ENCODE measurements around the gene APMAP.
"Not testable (repeated sequence)": the region's sequence is repeated elsewhere in the genome, so short reads cannot be mapped to it uniquely, and the experiment has no call there.

Gene APMAP

GRCh38 chr20:25005661-25006060 lies 13.1 kb upstream of the APMAP start:
- DNase-seq: no peak

GRCh38 chr20:25005220-25005619 lies 12.7 kb upstream of the APMAP start:
- DNase-seq: no peak

- no peak for DNase-seq
These were observed 10.5 kb upstream of the APMAP start for GRCh38 chr20:25003002-25003401.

- not testable (repeated sequence) for DNase-seq
These were observed 8.8 kb upstream of the APMAP start for GRCh38 chr20:25001323-25001722.

GRCh38 chr20:25000268-25000801 lies 7.8 kb upstream of the APMAP start:
- DNase-seq: peak; percentile 86

- DNase-seq: no peak
These were observed 7.0 kb upstream of the APMAP start for GRCh38 chr20:24999568-24999967.

- DNase-seq: no peak
These were observed 6.3 kb upstream of the APMAP start for GRCh38 chr20:24998631-24999445.

- no peak for DNase-seq
These were observed 5.6 kb upstream of the APMAP start for GRCh38 chr20:24998121-24998520.

GRCh38 chr20:24996449-24997377 lies 4.2 kb upstream of the APMAP start:
- DNase-seq: no peak

- DNase-seq: no peak
These were observed 3.3 kb upstream of the APMAP start for GRCh38 chr20:24995741-24996448.

- DNase-seq: peak; percentile 81
These were observed 2.2 kb upstream of the APMAP start for GRCh38 chr20:24994470-24995368.

GRCh38 chr20:24994186-24994465 lies 1.6 kb upstream of the APMAP start:
- DNase-seq: no peak

- DNase-seq: peak; percentile 82
These were observed 1.0 kb upstream of the APMAP start for GRCh38 chr20:24993337-24994185.

- DNase-seq: peak; percentile 66
These were observed 559 bp downstream of the APMAP start for GRCh38 chr20:24991897-24992486.

GRCh38 chr20:24990810-24991252 lies 1.7 kb downstream of the APMAP start:
- no peak for DNase-seq

GRCh38 chr20:24989162-24989561 lies 3.4 kb downstream of the APMAP start:
- no peak for DNase-seq

- DNase-seq: no peak
These were observed 4.4 kb downstream of the APMAP start for GRCh38 chr20:24987873-24988835.

- DNase-seq: no peak
These were observed 5.3 kb downstream of the APMAP start for GRCh38 chr20:24987244-24987643.

- DNase-seq: no peak
These were observed 6.0 kb downstream of the APMAP start for GRCh38 chr20:24986436-24987015.
